ENCODE measurements around the gene IPO9.

IPO9 gene

GRCh38 chr1:201905234-201905890 is 76.4 kb downstream of the IPO9 start:
- no peak for DNase-seq (ENCODE audit: low read depth)

GRCh38 chr1:201906336-201906735 is 77.4 kb downstream of the IPO9 start:
- no peak for DNase-seq (ENCODE audit: low read depth)

- no peak for DNase-seq (ENCODE audit: low read depth)
Observed at GRCh38 chr1:201907621-201908020, 78.7 kb downstream of the IPO9 start.

DNA sequence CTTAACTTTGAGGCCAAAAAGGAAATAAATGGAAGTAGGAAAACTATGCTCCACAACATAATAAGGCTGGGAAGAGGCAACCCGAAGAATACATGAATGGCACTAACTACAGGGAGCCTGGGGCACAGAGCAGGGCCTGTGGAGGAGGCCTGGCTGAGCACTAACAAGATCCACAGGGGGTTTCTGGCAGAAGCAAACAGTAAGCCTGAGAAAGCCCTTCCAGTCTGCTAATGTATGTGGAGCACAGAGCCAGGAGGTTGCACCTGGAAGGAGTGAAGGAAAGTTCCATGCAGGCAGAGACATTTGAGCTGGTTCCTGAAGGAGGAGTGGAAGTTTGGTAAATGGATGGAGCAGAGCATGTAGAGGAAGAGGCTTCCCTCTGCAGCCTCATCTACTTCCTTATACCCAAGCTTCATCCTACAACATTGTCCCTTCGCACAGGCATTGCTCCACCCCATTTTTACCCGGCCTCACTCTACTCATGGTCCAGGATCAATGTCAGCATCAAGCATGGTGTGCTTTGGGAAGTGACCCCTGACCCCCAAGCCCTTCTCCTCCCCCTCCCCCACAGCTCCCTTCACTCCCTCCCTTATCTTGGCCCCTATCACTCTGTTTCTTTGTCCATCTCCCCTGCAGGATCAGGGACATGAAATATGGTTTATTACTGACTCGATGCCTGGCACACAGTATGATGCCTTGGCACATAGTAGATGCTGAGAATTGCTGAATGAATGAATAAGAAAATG is 83.0 kb downstream of the IPO9 start:
- no peak for DNase-seq (ENCODE audit: low read depth)

DNA sequence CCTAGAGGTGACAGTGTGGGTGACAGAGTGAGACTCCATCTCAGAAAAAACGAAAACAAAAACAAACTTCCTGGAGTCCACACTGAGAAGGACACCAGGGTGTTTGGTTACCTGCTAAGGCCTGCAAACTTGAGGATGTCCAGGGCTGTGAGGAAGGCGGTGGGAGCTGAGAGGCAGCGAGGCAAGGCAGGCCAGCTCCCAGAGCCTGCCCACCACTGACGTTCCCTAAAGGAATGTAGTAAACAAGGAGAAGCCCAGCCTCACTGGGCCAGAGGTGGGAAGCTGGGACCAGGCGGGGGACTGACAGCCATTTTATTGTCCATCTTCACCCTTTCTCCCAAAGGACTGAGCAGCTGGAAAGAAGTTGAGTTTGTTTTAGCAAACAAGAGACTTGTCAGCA is 83.9 kb downstream of the IPO9 start:
- no peak for DNase-seq (ENCODE audit: low read depth)

DNA sequence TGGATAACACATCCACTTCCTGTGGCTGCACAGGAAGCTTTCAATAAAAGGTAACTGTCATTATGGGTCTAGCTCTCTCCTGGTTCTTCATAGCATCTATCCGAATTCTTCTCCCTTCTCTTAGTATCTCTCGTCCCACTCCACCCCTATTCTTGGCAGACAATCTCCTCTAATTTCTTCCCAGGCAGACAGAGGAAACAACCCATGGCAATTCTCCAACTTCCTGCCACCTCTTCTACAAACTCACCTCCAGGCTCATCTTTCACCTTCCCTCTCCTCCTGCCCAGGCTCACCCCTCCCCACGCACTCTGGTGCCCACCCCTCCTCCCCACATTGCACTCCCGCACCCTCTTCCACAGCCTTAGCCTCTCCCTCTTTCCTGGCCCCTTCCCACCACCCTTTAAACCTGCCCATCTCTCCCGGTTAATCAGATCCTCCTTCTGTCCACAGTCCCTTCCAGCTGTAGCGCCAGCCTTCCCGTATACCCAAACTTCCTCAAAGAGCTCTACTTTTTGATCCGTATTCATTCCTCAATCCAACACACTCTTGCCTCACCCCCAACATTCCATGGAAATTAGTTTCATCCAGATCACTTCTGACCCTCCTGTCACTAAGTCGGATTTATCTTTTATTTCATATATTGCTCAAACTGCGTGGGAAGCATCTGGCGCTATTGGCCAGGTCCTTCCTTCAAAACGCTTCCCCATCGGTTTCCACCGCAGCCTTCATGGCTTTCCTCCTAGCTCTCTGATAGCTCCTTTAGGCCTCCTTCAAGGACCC is 85.7 kb downstream of the IPO9 start:
- no peak for DNase-seq (ENCODE audit: low read depth)

DNA sequence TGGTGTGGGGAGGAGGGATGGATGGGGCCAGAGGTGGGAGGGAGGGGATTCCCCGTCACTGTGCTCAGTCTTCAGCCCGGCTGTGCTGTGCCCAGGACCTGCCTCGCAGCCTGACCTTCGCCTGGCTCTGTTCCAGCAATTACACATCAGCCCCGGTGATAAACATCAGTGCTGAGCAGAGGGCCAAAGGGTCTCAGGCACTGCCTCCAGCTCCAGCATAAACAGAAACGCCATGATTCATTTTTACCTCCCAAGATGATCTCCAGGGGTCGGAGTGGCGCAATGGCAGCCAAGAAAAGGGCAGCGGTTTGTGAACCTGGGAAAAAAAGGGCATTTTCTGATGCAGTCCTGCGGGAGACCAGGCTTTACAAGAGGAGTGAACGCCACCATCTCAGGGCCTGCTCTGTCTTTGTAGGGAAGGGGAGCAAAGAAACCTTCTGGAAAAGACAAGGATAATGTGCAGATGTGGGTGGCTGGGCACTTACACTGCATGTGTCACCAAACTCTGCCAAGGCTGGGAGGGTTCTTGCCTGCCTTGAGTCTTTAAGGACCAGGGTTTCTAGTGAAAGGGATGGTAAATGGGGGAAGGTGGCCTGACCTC is 87.8 kb downstream of the IPO9 start:
- no peak for DNase-seq (ENCODE audit: low read depth)

DNA sequence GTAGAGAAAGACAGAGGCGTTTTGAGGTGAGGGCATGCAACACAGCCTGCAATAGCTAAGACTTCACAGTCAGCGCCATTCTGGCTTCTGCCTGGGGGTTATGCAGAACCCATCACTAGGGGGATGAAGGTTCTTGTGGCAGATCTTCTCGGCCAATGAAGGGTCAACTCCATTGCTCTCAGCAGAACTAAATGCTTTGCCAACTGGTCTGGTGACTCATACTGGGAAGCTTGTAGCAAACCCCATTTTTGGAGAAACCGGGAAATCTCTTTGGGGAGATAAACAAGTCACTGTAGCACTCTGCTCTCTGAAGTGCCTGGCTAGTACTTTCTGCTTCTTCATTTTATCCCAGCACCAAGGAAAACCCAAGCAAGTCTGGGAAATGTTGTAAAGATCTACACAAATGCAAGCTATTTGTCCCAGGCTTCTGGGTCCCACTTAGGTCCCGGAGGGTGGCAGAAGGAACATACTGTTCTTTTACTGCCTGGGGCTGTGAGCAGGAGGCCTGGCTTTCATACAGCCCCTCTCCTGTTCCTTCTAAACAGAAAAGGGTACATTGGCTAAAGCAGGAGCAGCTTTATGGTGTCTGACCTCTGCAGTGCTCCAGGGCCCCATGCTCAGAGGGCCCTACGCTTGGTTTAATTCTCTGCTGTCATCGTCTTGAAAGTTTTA is 88.5 kb downstream of the IPO9 start:
- no peak for DNase-seq (ENCODE audit: low read depth)

- no peak for DNase-seq (ENCODE audit: low read depth)
Observed at GRCh38 chr1:201918343-201918742, 89.4 kb downstream of the IPO9 start.

- DNase-seq (ENCODE audit: low read depth), result no peak
Observed at GRCh38 chr1:201921952-201922558, 93.1 kb downstream of the IPO9 start.

GRCh38 chr1:201925301-201925567 is 96.3 kb downstream of the IPO9 start:
- no peak for DNase-seq (ENCODE audit: low read depth)

- DNase-seq (ENCODE audit: low read depth), result no peak
Observed at GRCh38 chr1:201925981-201926645, 97.2 kb downstream of the IPO9 start.

DNA sequence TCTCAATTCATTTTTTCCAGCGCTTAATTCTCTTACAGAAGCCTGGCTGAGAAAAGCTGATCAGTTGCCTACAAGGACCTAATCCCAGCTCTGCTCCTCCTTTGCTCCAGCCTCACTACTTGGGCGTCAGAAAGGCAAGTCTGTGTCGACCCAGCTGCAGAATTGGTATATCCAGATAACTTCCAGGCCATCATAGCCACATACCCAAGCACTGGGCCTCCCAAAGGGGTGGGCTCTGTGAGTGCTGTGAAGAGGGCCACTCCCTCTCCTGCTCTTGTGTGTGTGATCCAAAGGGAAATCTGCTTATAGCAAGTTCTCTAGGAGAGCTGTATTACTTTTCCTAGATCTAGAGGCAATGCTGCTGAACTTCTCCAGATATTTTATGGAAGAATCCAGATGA is 99.3 kb downstream of the IPO9 start:
- DNase-seq (ENCODE audit: low read depth), result no peak

DNA sequence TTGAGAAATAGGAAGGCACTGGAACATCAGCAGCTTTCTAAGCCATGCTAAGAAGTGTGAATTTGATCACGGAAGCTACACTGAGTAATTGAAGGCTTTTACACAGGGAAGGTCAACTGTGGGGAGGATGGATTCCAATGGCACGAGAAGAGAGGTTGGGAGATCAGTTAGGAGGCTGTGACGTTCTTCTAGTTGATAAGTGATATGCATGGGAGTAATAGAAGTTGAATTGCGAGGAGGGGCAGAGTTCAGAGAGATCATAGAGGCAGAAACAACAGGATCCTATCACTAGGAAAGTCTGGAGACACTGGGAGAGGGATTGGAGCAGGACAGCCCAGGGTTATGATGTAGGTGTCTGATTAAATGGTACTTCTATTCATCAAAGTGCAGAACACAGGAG is 101.2 kb downstream of the IPO9 start:
- no peak for DNase-seq (ENCODE audit: low read depth)

GRCh38 chr1:201930803-201931202 is 101.8 kb downstream of the IPO9 start:
- DNase-seq (ENCODE audit: low read depth), result no peak
